GM19043 (cell line): Measurements from ENCODE around the gene EIPR1.

Source experiments
- ATAC-seq: cut with Tn5 transposase; IDR thresholded peaks from one replicate; pipeline ENCODE4 v1.9.1; 2021; ENCODE audit warnings: low read depth; ENCODE audit not compliant: unreplicated experiment

EIPR1 gene

GRCh38 chr2:3325458-3326181, 52.0 kb downstream of the EIPR1 start:
- ATAC-seq = no peak

GRCh38 chr2:3324404-3325281, 53.0 kb downstream of the EIPR1 start:
- no peak for ATAC-seq

- no peak for ATAC-seq
Observed at GRCh38 chr2:3324036-3324386, 53.6 kb downstream of the EIPR1 start.

GRCh38 chr2:3323360-3324035, 54.1 kb downstream of the EIPR1 start:
- ATAC-seq = no peak

- ATAC-seq = no peak
Observed at GRCh38 chr2:3322311-3322970, 55.2 kb downstream of the EIPR1 start.

DNA sequence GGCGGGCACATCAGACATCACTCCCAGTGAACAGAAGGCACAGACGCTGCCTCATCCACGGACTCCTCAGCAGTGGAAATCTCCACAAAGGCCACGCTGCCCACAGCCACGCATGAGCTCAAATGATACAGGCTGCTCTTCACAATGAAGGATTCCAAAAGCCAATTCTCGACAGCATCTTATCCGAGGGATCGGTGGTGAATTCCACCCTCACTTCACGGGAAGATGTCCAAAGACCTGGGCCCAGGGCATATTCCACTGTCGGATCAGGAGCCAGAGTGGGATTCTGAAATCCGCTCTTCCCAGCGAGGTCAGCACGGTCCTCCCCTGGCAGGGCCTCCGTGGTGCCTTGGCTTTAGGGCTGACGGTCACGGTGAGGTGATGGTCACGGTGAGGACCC, 55.8 kb downstream of the EIPR1 start:
- ATAC-seq = no peak

GRCh38 chr2:3320910-3321605, 56.6 kb downstream of the EIPR1 start:
- ATAC-seq = no peak

GRCh38 chr2:3319745-3320566, 57.7 kb downstream of the EIPR1 start:
- ATAC-seq = no peak

DNA sequence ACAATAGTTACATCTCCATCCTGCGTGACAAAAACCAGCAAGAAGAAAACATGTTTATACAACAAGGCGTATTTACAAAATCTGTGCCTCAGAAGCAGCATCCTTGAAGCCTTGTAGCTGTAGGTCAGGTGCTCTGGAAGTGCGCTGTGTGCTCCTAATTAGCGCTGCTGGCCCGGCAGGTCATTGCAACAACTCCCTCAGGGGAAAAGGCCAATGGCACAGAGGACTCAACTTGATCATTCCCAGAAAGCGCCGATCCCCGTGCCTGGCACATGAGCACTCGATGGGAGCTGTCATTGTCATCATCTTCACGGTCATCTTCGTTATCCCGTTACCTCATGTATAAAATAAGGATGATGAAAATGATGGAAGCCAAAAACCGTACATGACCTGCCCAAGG, 58.5 kb downstream of the EIPR1 start:
- ATAC-seq = no peak

DNA sequence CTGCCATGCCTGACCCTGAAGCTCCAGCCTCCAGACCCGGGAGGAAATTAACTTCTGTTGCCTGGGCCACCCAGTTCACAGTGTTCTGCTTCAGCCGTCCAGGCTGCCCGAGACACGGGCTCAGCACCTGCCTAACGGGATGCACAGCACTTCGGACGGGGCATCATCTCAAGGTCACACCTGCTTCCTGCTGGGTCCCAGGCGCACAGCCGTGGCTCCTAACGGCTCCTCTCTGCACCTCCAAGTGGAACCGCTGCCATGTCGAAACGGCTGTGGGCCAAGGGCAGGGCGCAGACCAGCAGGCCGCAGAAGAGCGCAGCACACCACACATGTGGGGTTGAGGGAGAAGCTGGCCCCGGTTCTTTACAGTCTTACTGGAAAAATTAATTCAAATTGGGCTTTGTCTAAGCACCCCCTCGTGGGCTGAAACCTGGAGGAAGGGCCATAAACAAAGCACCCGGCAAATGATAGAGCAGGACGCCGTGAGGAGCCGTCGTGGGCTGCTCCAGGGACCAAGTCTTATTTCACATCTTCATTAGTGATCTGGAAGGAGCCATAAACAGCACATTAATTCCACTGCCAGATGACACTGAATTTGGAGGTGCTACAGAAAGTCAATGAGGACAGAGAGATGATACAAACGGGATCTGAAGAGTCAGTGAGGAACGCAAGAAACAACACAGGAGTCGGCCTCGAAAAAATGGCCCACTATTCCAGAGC, 59.6 kb downstream of the EIPR1 start:
- ATAC-seq = no peak

DNA sequence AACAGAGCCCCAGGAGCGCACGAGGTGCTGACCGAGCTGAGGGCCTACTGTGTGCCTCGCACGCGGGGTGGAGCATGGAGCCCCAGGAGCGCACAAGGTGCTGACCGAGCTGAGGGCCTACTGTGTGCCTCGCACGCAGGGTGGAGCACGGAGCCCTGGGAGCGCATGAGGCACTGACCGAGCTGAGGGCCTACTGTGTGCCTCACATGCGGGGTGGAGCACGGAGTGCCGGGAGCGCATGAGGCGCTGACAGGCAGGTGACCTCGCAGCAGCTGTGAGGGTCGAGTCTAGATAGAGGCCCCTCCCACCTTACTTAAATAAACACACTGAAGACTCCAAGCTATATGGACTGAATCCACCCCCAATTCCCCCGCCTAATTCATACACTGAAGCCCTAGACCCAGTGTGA, 60.3 kb downstream of the EIPR1 start:
- no peak for ATAC-seq

GRCh38 chr2:3316456-3317276, 61.0 kb downstream of the EIPR1 start:
- no peak for ATAC-seq

GRCh38 chr2:3314626-3315025, 63.0 kb downstream of the EIPR1 start:
- ATAC-seq = no peak

GRCh38 chr2:3313781-3314375, 63.7 kb downstream of the EIPR1 start:
- no peak for ATAC-seq

DNA sequence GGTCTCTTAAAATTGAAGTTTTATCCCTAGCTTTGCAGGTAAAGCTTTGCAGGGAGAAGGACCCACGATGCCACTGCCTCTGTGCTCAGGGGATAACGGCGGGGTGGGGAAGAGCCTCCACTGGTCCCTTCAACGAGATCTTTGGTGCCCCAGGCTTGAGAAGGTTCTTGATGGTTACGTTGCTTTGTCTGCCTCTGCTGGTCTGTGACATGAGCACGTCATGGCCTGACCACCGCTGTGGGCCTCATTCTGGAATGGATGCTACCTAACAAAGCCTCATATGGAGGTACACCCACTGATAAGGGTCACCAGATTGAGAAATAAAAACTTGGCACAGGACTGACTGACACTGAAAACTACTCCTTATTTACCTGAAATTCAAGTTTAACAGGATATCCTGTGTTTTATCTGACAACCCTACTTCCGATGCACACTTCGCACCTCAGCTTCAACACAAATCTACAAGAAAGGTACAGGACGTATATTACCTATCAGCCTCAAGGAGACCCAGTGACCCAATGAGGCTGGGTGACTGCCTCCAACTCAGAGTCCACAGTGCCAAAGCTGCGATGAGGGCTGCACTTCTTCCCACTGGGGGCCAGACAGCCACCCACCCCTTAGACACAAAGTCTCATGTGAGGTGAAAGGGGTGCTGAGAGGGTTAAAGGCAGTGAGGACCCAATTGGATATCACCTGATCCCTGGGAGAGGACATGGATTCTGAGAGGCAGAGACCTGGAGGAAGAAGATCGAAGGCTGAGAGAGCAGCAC, 64.9 kb downstream of the EIPR1 start:
- no peak for ATAC-seq

DNA sequence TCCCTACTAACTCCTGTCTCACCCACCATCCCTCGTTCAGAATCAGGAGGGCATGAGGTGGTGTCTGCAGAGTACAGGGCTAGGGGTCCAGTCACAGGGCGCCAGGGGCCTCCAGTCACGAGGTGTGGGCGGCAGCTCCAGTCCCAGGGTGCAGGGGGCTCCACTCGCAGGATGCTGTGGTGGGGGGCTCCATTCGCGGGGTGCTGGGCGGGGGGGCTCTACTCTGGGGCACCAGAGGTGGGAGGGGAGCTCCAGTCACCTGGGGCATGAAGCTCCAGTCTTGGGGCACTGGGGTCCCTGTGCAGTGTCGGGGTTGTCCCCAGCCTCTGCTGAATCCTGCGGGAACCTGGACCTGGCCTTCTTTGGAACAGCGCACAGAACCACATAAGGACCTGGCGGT, 66.0 kb downstream of the EIPR1 start:
- ATAC-seq = no peak
